Measurements from ENCODE around the gene EPHA6.
"Not testable (repeated sequence)": the region's sequence is repeated elsewhere in the genome, so short reads cannot be mapped to it uniquely, and the experiment has no call there.

EPHA6 gene

GRCh38 chr3:96915445-96915844, 101.1 kb downstream of the EPHA6 start:
- no peak for DNase-seq (ENCODE audit: low read depth)

- DNase-seq (ENCODE audit: low read depth), result no peak
Measured at GRCh38 chr3:96931119-96931862, 116.9 kb downstream of the EPHA6 start.

GRCh38 chr3:96942131-96942530, 127.7 kb downstream of the EPHA6 start:
- DNase-seq (ENCODE audit: low read depth), result not testable (repeated sequence)

DNA sequence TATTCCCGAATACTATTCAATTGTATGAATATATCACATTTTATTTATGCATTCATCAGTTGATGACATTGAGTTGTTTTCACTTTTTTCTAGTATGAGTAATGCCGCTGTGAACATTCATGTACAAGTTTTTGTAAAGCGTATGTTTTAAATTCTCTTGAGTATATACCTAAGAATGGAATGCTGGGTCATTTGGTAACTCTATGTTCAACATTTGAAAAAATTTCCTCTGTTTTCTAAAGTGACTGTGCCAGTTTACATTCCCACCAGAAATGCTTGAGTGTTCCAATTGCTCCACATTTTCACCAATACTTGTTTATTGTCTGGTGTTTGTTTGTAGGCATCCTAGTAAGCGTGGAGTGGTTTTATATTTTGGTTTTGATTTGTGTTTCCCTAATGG, 144.5 kb downstream of the EPHA6 start:
- DNase-seq (ENCODE audit: low read depth), result no peak

DNA sequence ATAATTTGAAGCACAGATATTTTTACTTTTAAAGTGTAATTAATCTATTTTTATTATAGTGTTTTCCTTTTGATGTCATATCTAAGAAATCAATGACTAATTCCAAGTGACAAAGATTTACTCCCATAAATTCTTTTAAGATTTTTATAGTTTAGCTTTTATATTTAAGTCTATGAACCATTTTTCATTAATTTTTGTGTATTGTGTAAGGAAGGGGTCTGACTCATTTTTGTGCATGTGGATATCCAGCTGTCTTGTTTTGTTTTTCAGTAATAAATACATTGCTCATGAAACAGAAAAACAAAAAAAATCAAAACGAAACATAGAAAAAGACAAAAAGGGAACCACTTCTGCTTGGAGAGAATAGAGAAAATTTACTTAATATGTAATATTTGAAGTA, 145.1 kb downstream of the EPHA6 start:
- no peak for DNase-seq (ENCODE audit: low read depth)

DNA sequence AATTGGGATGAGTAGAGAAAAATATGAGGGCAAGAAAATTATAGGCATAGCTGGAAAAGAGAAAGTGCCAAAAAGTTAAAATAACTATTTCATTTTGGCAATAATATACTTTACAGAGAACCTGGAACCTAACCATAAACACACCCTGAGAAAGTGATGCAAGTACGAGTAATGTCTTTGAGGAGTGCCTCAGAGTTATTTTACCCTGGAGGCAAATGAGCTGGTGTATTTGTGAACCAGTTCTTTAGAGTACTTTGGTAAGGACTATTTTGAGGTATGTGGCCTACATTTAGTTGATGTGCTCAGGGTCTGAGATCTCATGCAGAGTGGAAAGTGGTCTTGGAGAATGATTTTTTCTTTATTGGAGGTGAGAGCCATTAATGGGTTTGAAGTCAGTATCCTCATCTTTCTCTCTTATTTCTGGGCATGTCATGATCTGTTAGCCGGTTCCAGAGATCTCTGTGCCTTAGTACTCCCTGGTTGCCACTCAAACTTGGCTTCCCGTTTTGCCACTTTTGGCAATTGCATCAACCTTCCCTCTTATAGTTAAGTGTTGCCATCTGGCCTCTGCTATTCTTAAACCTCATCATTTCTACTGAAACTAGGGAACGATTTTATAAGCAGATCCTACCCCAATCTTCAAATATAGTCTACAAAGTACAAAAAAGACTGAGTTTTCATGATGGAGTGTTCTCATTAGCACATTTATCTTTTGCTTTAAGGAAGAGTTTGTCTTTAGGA, 145.7 kb downstream of the EPHA6 start:
- no peak for DNase-seq (ENCODE audit: low read depth)

DNA sequence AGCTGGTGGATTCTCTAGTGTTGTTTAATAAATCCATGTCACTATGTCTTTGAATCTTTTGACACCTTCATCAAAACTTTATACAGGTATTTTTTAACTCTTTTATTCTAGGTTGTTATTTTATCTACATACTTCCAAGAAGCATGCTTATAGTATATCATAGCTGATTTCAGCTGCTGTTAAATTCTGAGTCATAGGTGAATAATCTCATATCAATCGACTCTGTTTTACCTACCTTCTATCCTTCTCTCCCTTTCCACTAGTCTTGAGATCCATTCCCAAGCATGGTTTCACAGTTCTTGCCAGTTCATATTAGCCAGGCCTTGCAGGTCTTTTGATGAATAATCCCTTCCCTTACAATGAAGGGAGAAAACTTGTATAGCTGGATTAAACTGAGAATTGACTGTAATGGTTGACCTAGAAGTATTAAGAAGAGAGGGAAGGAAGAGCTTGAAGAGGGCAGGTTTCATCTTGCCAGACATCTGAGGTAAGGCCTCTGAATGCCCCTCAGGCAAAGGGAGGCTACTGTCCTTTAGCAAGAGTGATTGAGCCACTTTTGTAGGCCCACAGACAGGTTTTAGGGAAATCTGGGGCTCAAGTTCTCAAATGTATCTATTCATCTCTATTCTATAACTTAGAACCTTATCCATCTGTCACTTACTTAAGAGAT, 146.4 kb downstream of the EPHA6 start:
- DNase-seq (ENCODE audit: low read depth), result no peak

GRCh38 chr3:96961576-96961975, 147.2 kb downstream of the EPHA6 start:
- no peak for DNase-seq (ENCODE audit: low read depth)

DNA sequence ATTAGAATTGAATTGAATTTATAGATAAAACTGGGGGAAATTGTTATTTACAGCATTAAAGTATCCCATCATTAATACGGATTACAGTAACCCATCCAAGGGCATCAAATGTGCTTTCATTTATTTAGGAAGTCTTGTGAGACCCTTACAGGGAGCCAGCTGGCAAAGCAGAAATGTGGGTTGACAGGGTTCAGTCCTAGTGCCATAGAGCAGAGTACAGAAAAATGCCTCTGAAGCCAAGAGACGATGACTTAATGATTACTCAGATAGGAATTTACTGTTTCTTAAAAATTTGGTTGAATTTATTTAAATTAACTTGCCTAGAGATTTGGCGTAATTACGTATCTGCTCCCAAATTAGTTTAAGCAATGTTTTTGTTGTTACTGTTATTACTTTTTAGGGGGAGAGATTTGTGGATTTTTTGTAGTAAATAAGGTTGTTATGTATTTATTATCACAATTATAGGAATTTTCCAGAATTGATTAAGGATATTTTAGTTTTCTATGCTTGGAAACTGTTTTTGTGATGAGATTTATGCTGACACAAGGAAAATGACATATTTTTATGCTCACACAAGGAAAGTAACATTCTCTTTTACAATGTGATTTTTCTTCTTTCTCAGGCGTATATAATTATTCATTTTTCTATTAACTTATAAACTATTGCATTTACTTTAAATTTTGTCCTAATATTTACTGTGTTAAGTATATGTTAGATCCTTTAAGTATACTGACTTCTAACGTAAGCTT, 152.0 kb downstream of the EPHA6 start:
- DNase-seq (ENCODE audit: low read depth), result no peak

- no peak for DNase-seq (ENCODE audit: low read depth)
Measured at GRCh38 chr3:96970211-96970610, 155.8 kb downstream of the EPHA6 start.

GRCh38 chr3:96977671-96978070, 163.3 kb downstream of the EPHA6 start:
- no peak for DNase-seq (ENCODE audit: low read depth)

- not testable (repeated sequence) for DNase-seq (ENCODE audit: low read depth)
Measured at GRCh38 chr3:96983716-96984115, 169.3 kb downstream of the EPHA6 start.

DNA sequence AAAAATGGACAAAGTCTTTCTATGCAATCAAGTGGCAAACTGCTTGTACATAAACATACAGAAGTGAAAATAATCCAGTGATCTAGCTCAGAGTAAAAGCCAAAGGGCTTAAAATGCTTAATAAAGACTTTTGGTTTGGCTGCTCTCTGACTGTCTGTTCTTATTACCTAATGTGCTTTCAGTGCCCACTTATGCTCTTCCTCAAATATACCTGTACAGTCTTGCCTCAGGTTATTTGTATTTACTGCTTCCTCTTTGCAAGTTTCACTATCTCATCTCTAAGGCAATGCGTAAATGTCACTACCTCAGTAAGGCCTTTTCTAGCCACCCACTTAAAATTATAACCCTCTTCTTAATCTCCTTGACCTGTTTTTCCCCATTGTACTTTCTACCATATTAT, 171.8 kb downstream of the EPHA6 start:
- DNase-seq (ENCODE audit: low read depth), result no peak

DNA sequence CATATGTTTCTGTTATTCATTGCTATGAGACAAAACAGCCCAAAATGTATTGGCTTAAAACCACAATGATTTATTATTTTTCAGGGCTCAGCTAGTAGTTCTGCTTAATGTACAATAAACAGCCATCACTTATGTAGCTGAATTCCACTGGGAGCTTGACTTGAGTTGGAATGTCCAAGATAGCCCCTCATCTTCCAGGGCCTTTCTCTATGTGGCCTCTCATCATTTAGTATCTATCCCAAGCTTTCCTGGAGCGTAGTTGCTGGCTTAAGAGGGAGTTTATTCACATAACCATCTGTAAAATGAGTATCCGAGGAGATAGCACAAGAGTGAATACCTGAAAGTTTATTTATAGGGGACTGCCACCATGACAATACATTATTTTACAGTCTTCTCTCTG, 176.8 kb downstream of the EPHA6 start:
- no peak for DNase-seq (ENCODE audit: low read depth)

- DNase-seq (ENCODE audit: low read depth), result no peak
Measured at GRCh38 chr3:96991800-96992365, 177.5 kb downstream of the EPHA6 start.

DNA sequence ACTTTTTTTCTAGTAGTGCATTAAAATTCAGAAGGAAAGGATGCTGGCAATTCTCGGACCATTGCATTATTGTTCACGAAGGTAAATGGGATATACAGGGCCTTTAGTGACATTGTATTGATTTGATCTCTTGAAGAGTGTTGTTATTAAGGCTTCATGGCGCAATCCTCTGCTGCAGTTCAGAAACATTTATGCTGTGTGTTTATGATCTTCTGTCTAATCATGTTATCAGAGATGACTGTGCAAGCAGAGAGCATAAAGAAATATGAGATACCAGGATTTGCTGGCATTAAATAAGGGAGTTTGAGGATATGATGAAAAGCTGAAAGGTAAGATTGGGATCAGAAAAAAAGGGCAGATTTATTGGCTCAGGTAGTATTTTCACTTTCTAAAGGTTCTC, 180.6 kb downstream of the EPHA6 start:
- no peak for DNase-seq (ENCODE audit: low read depth)

- DNase-seq (ENCODE audit: low read depth), result no peak
Measured at GRCh38 chr3:96996009-96996408, 181.6 kb downstream of the EPHA6 start.

GRCh38 chr3:97001611-97002010, 187.2 kb downstream of the EPHA6 start:
- DNase-seq (ENCODE audit: low read depth), result no peak

GRCh38 chr3:97009427-97010019, 195.1 kb downstream of the EPHA6 start:
- DNase-seq (ENCODE audit: low read depth), result no peak

DNA sequence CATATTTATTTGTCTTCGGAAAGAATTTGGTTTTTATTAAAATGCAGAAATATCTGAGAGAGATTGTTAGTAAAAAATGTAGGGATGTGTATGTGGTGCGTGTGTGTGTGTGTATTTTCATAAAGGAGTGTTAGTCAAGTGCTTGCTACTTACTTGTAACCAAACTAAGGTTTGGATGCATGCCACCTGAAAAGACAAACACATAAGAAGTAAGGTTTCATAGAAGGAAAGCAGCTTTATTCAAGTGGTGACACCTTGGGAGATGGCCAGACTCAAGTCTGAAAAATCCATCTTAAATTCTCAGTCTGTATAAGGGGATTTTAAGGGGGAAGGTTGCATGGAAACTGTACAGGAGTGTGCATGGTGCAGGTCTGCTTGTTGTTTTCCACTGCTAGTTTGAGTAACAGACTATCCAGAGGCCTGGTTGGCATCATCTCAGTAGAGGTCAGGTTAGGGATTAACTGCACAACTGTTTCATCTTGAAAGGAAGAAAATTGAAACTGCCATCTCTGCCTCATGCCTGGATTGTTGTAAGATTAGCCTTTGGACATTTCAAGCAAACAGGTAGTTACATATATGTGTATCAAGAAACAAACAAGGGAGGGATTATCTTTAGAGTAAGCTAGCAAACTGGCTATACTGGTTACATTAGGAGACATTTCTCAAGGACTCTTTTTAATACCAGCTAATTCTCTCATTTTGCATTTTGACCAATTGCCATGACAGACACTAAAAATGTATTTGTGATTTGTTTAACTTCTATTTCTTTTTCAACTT, 196.7 kb downstream of the EPHA6 start:
- no peak for DNase-seq (ENCODE audit: low read depth)

GRCh38 chr3:97021778-97022177, 207.4 kb downstream of the EPHA6 start:
- DNase-seq (ENCODE audit: low read depth), result no peak

All from GM04504 (cell line).